NCI-H524 treated with DMSO at 0.1 percent for 48 hours (cell line): Measurements from ENCODE around the gene SAMHD1.
"Not testable (repeated sequence)": the region's sequence is repeated elsewhere in the genome, so short reads cannot be mapped to it uniquely, and the experiment has no call there.

ENCODE experiments used
- DNase-seq: peaks from one replicate; lab custom pipeline; 2025; lab: John Stamatoyannopoulos, UW

The SAMHD1 gene

DNA sequence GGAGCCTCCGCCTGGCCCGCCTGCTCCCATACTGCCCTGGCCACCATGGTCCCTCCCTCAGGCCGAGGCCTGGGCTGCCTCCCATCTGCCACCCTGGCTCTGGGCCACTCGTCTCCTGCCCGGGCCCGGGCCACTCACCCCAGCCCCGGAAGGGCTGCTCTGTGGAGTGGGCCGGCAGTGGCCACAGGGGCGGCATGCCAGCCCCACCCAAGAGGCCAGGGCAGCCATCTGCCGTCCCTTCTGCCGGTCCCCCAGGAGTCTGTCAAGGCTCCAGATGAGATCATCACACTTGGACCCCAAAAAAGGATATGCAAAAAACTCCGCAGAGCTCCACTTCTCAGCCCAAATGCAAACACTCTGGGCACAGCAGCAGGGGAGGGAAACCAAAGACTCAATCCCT lies 99.3 kb downstream of the SAMHD1 start:
- DNase-seq, result peak; percentile 69

DNA sequence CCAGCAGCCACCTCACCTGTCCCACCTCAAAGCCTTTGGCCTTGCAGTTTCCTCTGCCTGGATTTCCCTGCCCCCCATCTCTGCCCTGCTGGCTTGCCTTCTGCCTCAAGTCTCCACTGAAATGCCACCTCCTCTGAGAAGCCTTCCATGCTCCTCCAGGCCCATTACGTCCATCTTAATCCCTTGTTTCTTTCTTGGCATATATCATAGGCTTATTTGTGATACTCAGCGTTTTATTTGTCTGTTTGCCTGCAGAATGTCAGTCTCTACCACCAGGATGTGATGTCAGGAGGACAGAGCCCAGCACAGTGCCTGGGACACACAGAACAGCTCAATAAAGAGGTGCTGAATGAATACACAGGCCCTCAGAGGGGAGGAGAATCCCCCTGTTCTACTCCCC lies 100.0 kb downstream of the SAMHD1 start:
- DNase-seq, result no peak

DNA sequence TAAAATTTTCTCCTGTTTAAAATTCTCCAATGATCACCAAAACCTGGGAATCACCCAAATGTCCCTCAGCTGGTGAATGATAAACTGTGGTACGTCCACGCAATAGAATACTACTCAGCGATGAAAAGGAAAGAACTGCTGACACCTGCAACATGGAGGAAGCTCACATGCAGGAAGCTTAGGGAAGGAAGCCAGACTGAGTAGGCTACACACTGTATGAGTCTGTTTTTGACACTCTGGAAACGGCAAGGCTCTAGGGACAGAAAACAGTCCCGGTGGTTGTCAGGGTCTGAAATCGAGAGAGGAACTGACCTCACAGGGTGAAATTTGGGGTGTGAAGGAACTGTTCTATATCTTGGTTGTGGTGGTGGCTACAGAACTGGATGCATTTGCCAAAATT lies 100.7 kb downstream of the SAMHD1 start:
- DNase-seq, result no peak

DNA sequence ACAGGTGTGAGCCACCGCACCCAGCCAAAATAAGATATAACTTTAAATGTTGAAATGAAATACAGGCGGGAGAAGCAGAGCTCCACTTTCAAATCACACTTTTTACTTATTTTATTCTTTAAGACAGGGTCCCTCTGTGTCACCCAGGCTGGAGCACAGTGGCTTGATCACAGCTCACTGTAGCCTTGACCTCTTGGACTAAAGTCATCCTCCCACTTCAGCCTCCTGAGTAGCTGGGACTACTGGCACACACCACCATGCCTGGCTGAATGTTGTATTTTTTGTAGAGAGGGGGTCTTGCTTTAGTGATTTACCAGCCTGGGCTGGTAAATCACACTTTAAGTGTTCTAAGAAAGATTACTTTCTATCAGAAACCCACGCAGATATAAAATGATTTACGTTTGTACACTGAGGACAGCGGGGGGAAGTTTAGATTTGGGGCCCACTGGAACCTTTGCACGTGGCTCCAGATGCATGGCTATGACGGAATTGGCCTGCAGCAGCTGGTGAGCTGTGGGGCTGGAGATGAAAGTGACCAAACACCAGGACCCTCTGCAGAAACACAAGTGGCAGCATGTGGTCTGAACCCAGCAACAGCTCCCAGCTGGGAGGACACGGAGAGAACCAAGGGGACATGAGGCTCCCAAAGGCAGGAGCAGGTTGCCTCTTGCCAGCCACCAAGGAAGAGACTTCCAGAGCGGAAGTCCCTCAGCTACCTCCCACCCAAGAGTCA lies 102.0 kb downstream of the SAMHD1 start:
- no peak for DNase-seq

DNA sequence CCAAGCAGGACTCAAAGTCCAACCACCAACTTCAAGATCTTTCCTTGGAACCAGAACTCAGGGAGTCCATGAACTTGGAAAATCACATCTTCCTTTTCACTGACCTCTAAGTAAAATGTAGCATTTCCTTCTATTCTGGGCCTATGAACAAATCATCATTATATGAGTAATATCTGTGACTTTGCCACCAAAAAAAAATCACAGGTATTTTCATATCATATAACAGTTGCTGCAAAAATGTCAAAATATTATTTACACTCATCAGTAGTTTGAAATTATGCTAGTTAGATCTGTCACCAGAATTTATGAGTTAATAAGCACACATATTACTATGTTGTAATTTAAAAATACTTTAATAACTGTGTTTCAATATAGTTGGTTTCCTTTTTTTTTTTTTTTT lies 102.8 kb downstream of the SAMHD1 start:
- no peak for DNase-seq

DNA sequence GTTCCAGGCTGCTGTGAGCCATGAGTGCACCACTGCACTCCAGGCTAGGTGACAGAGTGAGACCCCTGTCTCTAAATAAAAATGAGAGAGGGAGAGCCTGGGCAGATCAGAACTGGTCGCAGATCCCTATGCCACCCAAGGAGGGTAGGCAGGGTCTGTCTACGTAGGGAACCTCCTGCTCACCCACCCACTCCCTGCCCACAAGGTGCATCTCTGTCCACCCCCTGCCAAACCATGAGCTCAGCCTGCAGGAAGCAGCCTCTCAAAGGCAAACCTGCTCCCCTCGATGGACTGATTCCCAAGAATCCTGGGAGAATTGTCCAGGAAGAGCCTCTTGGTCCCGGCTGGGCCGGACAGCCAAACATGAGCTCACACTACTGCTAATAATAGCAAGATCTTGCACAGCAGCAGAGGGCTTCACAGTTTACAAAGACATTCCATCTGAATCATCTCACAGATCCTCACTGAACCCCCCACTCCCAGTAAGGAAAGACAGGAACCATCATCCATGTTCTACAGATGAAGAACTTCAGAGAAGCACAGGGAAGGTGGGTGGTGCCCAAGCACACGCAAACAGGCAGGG lies 103.3 kb downstream of the SAMHD1 start:
- no peak for DNase-seq

DNA sequence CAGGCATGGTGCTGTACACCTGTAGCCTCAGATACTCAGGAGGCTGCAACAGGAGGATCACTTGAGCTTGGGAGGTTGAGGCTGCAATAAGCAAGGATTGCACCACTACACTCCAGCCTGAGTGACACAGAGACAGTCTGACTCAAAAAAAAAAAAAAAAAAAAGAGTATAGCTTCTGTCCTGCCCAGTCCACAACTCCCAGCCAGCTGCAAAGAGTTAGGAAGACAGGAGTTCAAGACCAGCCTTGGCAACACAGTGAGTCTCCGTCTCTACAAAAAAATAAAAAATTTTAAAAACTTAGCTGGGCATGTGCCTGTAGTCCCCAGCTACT lies 103.8 kb downstream of the SAMHD1 start:
- no peak for DNase-seq

DNA sequence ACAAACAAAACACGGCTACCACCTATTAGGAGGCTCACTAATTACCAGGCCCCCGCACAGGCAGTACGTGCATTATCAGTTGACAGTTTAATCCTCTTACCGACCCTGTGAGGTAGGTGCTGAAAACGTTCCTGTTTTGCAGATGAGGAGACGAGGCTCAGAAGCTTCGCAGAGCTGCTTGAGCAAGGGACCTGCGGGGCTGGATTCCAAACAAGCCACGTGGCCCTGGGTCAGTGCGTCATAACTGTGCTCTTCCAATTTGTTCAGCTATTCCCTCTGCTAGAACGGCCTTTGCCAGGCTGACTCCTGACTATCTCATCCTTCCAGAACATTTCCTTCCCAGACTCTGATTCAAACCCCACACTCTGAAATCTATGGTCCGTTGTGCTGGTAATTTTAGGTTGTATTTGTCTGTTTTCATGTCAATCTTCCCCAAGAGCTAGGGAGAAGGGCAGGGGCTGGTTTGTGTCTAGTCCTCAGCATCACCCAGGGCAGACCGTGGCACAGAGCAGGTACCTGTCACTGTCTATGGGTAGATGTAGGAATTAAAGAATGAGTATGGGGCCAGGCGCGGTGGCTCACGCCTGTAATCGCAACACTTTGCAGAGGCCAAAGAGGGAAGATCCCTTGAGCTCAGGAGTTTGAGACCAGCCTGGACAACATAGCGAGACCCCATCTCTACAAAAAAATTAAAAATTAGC lies 104.3 kb downstream of the SAMHD1 start:
- peak; percentile 70 for DNase-seq

DNA sequence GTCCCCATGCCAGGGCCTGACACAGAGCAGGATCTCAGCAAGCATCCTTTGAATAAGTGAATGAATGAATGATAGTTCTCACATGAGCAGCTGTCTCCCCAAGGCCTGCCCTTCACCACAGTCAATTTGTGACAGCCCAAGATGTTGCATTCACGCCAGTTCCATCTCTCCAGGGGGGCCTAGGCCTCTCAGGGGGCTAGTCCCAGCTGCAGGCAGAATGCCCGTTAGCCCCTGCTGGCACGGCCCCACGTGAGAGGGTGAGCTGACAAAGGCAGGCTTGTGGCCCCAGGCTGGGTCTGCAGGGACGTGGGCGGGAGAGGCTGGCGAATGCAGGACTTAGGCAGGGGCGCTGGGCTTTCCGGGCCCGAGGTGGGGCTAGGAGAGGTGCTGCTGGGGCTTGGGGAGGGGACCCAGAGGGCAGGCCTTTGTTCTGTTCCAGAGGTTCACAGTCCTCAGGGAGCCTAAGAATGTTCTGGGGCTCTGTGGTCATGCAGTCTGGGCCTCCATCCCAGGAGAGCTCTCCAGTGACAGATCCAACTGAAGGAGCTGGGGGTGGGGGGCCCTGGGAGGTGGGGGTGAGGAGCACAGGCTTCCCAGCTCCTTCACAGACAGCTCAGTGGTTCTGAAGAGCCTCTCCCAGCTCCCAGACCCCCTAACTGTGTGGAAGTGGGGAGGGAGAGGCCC lies 106.1 kb downstream of the SAMHD1 start:
- no peak for DNase-seq

DNA sequence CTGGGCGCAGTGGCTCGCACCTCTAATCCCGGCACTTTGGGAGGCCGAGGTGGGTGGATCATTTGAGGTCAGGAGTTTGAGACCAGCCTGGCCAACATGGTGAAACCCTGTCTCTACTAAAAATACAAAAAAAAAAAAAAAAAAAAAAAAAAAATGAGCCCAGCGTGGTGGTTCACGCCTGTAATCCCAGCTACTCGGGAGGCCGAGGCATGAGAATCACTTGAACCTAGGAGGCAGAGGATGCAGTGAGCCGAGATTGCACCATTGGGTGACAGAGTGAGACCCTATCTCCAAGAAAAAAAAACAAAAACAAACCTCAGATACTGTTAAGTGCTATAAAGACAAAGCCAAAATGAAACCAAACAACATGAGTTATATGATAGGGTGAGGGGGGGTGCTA lies 110.5 kb downstream of the SAMHD1 start:
- DNase-seq, result not testable (repeated sequence)
